Activated CD8-positive, alpha-beta memory T cell treated with anti-CD3 and anti-CD28 coated beads, Interleukin-2, amount 50 U/mL, for 24 hours (primary cell): ENCODE data around the gene AMZ1.
"Not testable (repeated sequence)": the region's sequence is repeated elsewhere in the genome, so short reads cannot be mapped to it uniquely, and the experiment has no call there.

Experiments
- DNase-seq: peaks from one replicate; pipeline ENCODE4 v3.0.0-alpha.2; 2020; ENCODE audit errors: extremely low read depth

AMZ1 gene

DNA sequence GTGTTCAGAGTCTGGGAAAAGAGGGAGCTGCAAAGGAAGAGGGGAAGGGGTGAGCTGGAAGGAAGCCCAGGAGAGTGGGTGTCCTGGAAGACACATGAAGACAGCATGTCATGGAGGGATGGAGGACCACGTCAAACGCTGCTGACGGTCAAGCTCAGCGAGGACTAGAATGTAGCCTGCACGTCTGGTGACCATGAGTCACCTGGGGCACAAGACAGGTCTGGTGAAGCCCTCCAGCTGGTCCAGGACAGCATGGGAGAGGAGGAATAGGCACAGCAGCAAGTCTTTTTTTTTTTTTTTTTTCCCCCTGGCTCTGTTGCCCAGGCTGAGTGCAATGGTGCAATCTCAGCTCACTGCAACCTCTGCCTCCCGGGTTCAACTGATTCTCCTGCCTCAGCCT lies 19.6 kb upstream of the AMZ1 start:
- DNase-seq, result no peak

DNA sequence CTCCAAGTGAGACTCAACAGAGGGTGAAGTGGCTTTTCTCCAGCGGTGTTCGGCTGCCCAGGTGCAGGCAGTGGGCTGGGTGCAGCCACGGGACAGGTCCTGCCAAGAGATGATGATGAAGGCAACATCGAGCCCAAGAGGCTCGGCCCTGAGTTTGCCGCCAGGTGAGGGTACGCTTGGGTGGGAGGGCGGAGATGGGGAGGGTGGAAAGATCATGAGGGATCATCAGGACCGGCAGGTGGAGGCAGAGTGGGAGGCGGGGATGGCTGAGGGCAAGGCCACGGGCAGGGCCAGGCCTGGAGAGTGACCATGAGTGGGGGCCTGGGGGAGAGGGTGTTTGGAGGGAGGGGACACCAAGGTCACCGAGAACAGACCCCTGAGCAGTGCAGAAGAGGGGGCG lies 17.8 kb upstream of the AMZ1 start:
- DNase-seq, result no peak

DNA sequence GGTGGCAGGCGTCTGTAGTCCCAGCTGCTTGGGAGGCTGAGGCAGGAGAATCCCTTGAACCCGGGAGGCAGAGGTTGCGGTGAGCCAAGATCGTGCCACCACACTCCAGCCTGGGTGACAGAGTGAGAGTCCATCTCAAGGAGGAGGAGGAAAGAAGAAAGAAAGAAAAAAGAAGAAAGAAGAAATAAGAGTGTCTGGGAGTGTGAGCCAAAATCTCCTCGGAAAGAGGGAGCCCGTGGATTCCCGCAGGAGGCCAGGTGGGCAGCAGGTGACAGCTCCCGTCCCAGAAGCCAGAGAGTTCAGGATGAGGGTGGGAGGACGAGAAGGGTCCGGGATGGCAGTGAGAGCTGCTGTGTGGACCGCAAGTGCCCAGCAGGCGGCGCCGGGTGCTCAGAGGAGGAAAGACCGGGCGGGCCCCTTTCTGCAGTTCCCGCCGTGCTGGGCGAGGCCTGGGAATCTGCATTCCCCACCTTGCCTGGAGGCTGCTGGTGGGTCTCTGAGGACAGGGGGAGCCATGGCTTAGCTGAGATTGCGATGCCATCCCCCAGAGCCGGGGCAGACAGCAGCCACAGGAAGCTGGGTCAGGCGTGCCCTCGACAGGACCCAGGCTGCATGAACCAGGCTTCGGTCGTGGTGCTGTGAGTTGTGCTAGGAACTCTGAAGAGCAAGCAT lies 17.1 kb upstream of the AMZ1 start:
- DNase-seq, result peak; percentile 39

DNA sequence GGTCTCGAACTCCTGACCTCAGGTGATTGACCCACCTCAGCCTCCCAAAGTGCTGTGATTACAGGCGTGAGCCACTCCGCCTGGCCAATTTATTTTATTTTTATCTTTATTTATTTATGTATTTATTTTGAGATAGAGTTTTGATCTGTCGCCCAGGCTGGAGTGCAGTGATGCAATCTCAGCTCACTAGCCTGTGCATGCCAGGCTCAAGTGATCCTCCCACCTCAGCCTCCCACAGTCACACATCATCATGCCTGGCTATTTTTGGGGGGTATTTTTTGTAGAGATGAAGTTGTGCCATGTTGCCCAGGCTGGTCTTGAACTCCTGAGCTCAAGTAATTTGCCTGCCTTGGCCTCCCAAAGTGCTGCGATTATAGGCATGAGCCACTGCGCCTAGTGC lies 14.8 kb upstream of the AMZ1 start:
- DNase-seq, result not testable (repeated sequence)

DNA sequence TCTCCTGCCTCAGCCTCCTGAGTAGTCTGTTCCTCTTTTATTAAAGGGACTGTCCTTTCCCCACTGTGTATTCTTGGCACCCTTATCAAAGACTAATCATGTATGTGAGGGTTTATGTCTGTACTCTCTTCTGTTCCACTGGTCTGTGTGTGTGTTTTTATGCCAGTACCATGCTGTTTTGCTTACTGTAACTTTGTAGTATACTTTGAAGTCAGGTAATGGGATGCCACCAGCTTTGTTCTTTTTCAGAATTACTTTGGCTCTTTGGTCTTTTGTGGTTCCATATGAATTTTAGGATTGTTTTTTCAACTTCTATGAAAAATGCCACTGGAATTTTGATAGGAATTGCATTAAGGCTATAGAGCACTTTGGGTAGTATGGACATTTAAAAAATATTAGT lies 14.1 kb upstream of the AMZ1 start:
- DNase-seq, result no peak

DNA sequence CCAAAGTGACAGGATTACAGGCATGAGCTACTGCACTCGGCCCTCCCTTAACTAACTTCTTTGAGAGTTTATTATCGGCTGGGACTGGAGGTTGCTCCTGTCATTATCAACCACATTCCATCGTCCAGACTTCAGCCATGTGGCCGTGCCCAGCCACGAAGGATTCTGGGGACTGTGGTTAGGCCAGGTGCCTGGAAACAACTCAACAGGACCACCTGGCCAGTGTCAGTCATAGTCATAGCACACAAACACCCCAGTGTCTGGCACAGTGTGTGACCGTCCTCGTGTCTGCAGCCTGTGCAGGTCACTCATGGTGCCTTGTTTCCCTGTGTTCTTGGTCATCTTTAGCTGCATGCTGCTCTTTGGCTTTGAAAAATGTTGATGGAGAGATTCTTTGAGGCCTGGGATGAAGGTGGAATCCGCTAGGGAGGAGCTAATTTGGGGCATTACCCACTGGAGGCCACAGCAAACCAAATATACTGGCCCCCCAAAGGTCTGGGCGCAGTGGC lies 12.7 kb upstream of the AMZ1 start:
- DNase-seq, result no peak

DNA sequence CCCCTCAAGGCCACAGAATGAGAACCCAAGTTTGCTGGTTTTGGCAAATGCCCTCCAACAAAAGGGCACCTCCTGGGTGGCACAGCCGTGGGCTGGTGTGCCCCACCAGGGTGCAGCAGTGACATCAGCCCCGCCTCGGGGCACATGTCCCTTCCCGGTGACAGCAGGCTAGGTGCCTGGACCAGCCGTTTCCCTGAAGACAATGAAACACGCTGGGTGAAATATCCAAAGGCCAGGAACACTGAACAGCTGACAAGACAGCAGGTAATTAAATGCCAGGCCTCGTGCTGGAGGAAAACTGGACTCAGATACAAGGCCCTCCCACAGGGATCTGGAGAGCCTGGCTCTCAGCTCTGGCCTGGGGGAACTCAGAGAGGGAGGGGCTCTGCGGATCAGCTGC lies 11.4 kb upstream of the AMZ1 start:
- not testable (repeated sequence) for DNase-seq

DNA sequence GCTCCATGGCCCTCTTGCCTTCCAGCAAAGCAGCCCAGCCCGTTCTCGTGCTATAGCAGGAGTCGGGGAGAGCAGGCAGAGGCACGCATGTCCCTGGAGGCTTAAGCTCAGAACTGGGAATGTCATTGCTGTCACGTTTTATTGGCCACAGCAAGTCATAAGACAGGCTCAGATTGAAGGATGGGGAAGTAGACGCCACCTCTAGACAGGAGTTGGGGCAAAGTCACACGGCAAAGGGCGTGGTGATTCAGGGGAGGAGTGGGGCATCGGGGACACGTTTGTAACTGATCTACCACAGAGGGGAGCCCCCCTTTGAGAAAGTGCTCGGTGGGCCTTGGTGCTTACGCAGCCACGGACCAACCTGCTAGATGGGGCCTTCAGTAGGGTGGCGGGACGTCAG lies 9.5 kb upstream of the AMZ1 start:
- DNase-seq, result not testable (repeated sequence)

DNA sequence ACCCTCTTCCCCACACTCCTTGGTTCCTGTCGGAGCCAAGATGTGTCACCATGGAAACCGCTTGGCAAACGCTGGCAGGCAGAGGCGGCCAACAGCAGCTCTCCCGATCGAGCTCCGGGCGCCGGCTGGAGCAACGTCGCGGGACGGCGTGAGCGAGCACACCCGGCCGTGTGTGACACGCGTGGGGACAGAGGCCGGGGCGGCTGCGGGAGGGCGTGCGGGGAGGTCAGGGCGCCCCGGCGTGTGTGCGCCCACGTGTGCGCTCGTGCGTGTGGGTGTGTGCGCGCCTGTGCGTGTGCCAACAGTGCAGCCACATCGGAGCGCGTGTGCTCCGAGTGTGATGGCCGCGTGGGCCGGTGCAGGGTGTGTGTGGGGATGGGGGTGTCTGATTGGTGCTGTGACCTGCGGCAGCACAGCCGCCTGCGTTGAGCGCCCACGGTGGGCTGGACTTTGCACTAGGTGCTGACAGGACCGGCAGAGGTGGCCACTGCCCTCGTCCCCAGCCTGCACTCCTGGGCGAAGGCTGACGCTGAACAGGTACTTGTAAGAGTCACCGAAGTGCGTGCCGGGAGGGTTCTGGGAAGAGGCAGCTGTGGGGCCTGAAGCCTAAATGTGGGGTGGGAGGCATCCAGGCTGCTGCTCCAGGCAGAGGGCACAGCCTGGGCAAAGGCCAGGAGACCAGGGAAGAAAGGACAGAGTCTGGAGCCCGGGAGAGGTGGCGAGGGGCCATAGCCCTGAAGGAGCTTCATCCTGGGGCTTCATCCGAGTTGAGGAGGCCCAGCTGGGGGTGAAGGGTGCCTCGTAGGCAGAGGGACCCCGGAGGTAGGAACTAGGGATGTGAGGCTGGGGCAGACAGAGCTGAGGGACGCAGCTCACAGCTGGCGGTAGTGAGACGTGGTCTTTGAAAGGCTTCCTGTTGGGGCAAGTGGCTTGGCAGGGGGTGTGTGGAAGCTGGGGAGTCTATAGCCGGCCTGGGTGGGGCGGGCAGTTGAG lies 8.6 kb upstream of the AMZ1 start:
- not testable (repeated sequence) for DNase-seq

DNA sequence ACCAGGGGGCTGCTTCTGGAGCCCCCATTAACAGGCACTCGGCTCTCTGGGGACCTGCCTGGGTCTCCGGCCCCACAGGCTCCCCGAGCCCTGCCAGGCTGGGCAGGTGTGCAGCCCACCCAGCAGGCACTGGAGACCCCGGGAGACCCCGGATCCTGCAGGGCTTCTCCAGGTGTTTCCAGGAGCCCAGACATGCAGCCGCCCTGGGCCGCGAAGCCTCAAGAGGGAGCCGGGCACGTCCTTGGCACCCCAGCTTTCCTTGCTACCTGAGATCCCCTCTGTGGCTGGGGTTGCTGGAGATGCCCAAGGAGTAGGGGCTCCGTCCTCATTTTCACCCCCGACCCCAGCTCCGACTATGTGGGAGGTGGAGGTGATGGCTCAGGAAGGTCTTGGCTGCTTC lies 7.7 kb upstream of the AMZ1 start:
- DNase-seq, result no peak

DNA sequence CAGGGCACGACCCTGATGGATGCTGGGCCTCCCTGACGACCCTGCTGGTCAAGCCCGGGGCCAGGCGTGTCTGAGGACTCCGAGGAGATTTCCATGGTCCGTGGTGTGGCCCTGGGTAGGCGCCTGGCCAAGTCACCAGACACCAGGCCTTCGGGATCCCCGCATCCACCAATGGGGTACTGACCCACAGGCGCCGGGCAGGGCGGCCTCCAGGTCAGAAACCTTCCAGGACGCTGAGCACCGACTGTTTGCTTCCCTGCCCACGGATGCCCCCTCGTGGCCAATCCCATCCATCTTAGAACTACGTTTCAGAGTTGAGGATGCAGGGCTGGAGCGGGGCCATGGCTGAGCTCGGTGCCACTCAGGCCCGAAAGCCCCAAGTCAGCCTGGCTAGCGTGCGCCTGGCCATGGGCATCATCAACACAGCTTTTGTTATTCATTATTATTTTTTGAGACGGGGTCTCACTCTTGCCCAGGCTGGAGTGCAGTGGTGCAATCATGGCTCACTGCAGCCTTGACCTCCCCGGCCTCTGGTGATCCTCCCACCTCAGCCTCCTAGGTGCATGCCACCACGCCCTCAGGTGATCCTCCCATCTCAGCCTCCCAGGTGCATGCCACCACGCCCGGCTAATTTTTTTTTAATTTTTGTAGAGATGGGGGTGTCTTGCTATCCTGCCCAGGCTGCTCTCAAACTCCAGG lies 7.1 kb upstream of the AMZ1 start:
- DNase-seq, result no peak

DNA sequence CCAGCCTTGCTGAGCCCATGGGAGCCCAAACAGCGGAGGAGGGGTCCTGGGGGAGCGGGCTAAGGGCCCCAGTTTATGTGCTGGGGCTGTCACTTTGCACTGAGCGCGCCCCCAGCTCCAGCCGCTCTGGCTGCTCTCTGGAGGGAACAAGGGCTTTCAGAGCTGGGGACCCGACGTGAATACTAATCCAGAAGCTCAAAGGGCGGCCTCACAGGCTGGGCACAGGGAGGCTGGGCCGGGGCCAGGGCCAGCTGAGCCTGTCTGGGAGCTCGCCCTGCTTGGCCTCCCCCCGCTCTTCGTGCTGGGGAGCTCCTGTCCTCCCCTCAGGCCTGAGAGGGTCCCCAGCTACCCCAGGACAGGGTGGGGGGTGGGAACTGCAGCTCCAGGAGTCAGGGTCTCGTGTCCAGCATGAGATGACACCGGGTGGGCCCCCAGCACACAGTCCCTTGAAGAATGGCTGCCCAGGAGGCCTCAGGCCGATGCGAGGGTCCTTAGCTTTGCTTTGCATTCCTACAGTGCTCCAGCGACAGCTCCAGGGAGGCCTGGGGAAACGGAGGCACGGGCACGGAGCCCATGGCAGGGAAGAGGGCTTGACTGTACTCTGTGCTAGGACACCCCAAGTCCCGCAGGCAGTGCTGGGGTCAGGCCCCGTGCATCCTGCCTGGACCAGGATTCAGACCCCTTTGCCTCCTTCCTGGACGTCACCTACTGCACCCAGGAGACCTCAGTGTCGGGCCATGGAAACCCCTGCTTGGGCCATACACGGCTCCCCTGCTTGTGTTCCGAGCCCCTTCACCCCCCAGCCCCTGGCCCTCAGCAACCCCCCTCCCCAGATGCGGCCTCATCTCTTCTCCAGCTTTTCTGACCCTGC lies 5.8 kb upstream of the AMZ1 start:
- no peak for DNase-seq

DNA sequence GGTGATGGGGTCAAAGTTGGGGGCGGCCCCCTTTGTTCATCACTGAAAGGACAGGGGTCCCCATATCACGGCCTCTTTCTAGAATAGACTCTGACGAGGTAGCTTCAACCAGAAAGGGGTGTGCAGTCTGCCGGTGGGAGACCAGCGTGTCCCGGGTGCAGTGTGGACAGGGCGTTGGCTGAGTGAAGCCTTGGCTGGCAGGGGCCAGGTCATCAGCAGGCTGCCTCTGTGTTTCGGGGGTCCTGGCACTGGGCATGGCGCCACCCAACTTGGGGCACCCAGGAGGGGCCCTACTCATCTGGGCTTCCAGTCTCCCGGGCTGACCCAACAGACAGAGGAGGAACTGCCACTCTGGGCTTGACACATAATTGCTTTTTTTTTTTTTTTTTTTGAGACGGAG lies 3.5 kb upstream of the AMZ1 start:
- no peak for DNase-seq

DNA sequence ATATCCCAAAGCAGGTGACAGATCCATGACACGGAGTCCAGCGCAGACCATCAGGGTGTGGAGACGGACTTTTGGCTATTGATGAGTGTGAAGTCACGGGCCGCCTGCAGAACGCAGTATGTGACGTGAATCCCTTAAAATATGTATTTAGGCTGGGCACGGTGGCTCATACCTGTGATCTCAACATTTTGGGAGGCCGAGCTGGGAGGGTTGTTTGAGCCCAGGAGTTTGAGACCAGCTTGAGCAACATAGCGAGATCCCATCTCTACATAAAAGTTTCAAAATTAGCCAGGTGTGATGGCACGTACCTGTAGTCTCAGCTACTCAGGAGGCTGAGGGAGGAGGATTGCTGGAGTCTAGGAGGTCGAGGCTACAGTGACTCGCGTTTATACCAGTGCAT lies 1.9 kb upstream of the AMZ1 start:
- DNase-seq, result no peak

DNA sequence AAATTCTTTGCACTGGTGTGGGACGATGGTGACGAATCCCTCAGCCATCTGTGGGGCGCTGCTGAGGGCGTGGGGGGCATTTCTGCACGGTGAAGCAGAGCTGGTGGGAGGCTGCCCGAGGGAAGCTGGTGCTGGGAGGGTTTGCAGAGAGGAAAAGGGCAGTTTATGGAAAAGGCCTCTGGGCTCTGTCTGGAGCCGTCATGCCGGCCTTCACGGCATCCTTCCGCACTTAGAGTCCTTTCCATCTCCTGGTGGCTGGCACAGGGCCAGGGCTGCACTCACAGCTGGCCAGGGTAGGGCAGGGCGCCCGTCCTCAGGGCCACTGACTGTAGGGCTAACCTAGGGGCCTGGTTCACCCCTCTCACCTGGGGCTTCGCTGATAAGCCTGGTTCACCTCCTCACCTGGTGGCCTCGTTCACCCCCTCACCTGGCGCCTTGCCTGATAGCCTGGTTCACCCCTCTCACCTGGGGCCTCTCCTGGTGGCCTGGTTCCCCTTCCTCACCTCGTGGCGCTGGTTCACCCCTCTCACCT lies 598 bp upstream of the AMZ1 start:
- DNase-seq, result no peak

DNA sequence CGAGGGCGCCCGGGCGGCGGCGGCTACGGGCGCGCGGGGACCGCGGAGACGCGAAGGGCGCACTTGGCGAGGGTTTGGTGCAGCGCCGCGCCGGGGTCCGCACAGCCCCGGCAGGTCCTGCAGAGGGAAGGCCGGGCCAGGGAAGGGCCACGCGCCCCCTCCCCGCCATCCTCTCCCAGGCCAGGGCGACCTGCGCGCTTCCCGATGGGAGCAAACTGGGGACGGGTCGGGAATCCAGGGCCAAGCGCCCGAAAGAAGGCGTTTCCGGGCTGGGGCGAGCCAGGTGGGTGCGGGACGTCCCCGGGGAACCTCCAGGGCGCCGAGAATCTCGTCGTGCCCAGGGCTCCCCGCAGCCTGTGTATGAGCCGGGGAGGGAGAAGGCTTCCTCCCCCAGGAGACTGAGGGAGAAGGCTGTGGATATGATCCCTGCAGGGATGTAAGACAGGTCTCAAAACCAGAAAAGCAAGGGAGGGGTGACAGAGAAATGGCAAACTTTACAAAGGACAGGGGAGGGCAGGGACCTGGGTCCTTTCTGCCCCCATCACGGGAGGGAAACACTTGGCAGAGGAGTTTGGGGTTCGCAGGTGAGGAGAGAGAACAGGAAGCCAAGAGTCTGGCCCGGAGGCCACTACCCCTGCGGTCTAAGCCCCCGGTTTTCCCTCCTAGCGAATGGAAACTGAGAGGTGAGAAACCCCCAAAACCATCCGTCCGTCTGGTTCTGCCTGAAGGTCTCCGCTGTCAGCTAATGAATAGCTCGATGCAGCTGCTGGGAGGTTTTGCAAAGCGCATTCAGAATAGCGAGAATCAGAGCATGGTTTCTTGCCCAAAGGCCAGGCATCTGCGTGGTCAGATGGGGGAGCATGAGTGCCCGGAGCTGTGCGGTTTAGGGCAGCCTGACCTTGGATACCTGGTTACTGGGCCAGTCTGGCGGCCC lies 674 bp downstream of the AMZ1 start:
- no peak for DNase-seq

DNA sequence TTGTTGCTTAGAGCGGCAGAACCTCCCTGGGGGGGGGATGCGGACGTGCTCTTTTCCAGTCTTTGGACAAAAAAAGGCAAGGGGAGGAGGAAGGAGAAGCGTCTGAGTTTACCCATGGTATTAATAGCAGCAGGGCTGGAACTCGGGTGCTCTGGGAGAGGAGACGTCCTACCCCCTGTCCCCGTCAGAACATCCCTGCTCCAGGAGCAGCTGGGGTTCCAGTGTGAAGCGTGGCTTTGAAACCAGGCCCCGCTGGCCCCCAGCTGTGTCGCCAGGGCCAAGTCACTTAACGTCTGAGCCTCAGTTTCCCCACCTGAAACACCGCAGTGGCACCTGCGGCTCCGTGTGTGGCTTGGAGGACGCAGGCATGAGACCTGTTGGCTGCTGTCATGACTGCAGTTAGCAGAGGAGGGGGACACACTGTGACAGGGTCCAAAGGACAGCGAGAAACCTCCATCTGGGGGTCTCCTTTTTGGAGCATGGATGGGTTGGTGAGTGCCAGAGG lies 1.4 kb downstream of the AMZ1 start:
- no peak for DNase-seq

DNA sequence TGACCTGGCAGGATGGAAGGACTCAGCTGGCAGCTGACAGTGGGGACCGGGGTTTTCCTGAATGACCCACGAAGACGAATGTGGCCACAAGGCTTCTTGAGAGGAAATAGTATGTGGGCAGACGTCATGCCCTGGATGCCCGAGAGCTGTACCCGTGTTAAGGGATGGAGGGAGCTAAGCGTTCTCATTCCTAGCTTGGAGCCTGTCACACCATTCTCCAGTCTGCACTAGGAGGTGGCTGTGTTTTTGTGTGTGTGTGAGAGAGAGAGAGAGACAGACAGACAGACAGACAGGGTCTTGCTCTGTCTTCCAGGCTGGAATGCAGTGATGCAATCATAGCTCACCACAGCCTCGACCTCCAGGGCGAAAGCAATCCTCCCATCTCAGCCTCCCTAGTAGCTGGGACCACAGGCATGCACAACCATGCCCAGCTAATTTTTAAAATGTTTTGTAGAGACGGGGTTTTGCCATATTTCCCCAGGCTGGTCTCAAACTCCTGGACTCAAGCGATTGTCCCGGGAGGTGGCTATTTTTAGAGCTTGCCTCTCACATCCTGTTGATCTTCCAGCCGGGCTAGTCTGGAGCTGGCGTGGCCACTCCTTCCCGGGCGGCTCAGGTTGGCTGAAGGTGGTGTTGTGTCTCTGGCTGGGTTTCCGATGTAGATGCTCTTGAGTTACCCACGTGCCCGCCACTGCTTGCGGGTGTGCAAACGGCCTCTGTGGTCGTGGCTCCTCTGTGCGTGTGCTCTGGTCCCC lies 2.1 kb downstream of the AMZ1 start:
- DNase-seq, result no peak
